IPS-18c (cell line): Measurements from ENCODE around the gene CDHR1.

Experiments
- H3K4me3 ChIP-seq: 2 replicates; pipeline ENCODE4 v1.7.0; 2013; ENCODE audit warnings: low read depth, mild to moderate bottlenecking, low read length, moderate library complexity; ENCODE audit not compliant: insufficient read depth
- H3K9me3 ChIP-seq: one replicate; pipeline ENCODE4 v1.6.1; 2013; ENCODE audit warnings: mild to moderate bottlenecking, low read length, moderate library complexity; ENCODE audit not compliant: control insufficient read depth, insufficient read depth

Gene CDHR1

DNA sequence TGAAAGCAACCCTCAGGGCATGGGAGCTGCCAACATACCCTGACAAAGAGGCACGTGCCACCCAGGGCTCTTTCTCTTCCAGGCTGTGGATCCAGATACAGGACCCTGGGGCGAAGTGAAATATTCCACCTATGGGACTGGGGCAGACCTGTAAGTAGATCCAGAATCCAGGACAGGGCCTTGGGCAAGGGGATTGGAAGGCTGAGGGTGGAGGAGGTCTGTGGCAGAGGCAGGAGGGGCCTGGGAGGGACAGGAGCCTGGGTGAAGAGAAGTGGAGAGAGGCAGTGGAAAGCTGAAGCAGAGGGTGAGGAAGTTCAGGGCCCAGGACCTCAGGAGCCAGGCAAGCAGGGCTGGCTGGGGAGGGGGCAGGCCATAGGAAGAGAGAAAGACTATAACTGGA, 17.2 kb downstream of the CDHR1 start:
- no peaks in the 10 kb centered on the region for H3K9me3 ChIP-seq
- H3K4me3 ChIP-seq = no peak overlapping the region

GRCh38 chr10:84212014-84212413, 17.7 kb downstream of the CDHR1 start:
- Histone ChIP-seq H3K4me3 (no peak overlapping the region), H3K9me3 (no peaks in the 10 kb centered on the region)

- Histone ChIP-seq H3K9me3 (no peaks in the 10 kb centered on the region), H3K4me3 (no peak overlapping the region)
These were observed 18.7 kb downstream of the CDHR1 start for GRCh38 chr10:84213076-84213475.

- no peak overlapping the region for H3K4me3 ChIP-seq
- H3K9me3 ChIP-seq = no peaks in the 10 kb centered on the region
These were observed 19.8 kb downstream of the CDHR1 start for GRCh38 chr10:84214046-84214572.

DNA sequence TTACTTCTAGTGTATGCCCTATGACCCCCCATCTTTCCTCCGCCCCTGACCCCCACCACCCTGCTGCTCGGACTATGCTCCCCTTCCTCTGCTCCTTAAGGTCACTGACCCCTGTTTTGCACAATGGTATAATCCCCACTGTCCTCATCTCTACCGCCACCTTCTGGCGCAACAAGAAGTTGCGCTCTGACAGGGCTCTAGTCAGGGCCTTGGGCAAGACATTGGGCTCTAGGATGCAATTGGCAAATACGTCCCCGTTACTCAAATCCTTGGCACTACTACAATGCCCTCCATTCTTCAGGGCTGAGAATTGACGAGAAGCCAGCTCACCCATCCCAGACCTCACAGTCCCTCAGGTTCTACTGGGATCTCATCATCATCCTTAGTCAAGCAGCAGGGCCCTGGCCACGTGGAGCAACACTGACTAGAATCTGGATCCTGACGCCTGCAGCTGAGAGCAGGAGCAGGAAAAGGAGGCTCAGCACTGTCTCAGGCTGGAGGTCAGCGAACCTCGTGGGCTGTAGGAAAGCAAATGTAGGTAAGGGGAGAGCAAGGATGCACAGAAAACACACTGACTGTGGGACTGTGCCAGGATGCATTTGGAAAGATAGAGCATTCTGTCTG, 20.4 kb downstream of the CDHR1 start:
- Histone ChIP-seq H3K4me3 (no peak overlapping the region), H3K9me3 (no peaks in the 10 kb centered on the region)

DNA sequence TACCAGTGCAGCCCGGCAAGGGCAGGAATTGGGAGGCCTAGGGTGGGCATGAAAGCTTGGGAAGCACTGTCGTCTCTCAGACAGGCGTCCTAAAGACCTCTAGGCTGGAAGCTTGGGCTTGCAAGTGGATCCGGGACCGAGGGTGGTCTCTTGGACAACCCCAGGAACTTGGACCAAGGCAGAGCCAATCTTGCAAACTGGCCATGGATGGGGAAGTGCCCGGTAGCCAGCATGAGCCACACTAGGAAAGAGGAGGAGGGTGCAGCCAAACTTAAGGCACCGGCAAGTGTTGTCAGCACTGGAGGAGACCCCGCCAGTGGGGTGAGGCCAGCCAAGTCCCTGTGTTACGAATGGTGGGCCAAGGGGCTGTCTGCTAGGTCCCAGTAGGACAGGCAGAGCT, 22.5 kb downstream of the CDHR1 start:
- Histone ChIP-seq H3K9me3 (no peaks in the 10 kb centered on the region), H3K4me3 (no peak overlapping the region)

GRCh38 chr10:84217746-84218145, 23.4 kb downstream of the CDHR1 start:
- Histone ChIP-seq H3K4me3 (no peak overlapping the region), H3K9me3 (no peaks in the 10 kb centered on the region)

DNA sequence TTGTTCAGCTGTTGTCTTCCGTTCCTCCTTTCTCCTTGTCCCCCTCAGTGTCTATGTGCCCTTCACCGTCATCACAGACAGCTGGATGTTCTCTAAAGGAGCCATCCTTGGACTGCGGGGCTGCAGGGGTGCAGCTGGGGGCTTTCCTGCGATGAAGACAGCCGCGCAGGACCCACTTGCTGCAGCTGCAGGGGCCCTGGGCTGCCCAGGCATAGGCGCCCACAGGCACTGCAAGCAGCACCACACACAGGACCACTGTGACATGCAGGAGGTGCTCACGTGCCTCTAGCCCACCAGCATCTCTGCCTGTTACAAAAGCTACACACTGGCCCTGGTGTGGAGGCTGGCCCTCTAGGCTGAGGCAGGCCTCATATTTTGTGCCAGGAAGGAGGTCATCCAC, 27.6 kb downstream of the CDHR1 start:
- no peaks in the 10 kb centered on the region for H3K9me3 ChIP-seq
- no peak overlapping the region for H3K4me3 ChIP-seq

DNA sequence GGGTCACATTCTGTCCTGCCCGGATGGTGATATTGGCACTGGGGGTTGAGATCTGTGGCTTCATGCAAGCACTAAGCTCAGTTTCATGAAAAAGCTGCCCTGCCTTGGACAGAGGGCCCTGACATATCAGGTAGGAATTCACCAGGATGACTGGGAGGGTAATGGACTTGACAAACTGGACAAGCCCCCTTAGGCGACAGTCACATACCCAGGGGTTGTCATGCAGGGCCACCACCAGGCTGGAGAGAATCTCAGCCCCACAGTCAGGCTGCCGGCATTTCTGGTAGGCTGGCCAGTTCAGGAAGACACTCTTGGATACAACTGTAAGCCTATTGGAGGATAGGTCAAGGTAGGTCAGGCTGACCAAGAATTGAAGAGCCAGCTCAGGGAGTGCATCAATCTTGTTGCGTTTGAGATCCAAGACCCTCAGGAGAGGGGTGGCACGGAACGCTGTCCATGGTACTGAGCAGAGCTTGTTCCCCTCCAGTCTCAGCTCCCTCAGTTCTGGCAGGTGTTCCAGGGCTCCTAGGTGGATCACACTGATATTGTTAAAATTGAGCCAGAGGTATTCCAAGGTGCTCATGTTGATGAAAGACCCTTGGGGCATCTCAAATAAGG, 30.2 kb downstream of the CDHR1 start:
- no peak overlapping the region for H3K4me3 ChIP-seq
- H3K9me3 ChIP-seq = no peaks in the 10 kb centered on the region

GRCh38 chr10:84225427-84226173, 31.3 kb downstream of the CDHR1 start, which contains the start of gene LRIT2:
TSS of gene LRIT2 (minus strand) at chr10:84225544. CDS start at chr10:84225520, 24 bp downstream.
- Histone ChIP-seq H3K9me3 (no peaks in the 10 kb centered on the region), H3K4me3 (no peak within 1 kb of the TSS)

DNA sequence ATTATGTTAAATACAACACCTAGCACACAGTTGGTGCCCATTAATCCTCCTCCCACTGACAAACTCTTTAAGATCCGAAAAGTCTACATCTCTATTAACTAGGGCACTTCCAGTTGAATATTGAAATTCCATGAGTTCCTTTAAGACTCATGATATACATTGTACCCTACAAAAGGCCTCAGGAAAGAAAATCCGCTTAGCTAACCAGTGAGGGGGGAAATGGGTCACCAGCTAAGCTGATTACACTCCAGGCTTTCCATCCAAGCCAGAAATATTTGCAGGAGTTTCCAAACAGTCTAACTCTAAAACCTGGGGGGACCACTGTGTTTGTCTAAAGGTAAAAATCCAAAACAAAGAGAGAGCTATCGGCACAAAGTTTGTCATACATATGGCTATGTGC, 32.3 kb downstream of the CDHR1 start:
- H3K9me3 ChIP-seq = no peaks in the 10 kb centered on the region
- H3K4me3 ChIP-seq = no peak overlapping the region

DNA sequence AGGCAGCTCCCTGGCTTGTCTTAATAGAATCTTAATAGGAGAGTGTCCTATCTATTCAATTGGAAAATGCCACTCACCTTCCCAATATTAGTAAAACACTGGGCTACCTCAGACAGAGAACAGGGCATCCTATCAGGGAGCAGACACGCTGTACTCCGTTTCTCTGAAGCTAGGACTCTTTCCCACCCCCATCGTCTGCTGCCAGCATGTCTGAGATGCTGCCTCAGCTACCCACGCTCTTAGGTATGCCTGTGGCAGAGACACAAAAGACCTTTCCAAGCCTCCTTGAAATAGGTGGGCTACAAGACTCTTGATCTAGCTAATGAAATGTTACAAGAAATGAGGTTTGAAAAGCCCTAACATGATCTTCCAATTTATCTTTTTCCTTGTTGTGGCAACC, 33.5 kb downstream of the CDHR1 start:
- Histone ChIP-seq H3K9me3 (no peaks in the 10 kb centered on the region), H3K4me3 (no peak overlapping the region)

DNA sequence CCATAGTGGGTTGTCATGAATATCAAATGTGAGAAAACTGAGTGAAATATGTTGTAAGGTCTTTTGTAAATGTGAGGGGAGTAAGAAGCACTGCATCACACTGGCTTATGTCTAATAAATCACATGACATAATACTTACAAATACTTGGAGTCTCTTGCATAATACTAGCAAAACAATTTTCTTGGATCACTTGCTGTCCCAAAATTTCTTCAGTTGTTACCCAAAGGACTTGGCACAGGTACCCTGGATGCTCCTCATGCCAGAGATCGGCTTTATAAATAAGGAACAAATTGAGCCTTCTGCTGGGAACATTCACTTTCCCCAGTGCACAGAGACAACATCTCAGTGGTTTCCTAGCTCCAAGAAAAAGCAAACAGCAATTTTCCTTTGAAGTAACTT, 36.0 kb downstream of the CDHR1 start:
- Histone ChIP-seq H3K9me3 (no peaks in the 10 kb centered on the region), H3K4me3 (no peak overlapping the region)

DNA sequence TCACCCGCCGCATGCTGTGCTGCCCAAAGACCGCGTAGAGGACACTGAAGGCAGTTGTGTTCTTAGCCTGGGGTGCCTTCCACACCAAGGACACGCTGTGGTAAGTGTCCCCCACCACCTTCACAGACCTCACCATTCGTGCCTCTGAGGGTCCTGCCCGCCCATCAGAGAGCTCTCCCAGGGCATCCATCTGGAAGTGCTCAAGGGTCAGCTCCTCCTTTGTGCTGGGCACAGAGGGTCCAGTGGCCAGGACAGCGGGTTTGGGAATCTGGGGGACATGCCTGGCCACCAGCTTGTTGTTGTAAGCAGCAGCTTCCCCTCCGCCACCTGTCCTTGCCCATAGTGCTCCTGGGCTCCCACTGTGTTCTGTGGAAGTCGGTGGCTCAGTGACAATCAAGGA, 38.0 kb downstream of the CDHR1 start:
- Histone ChIP-seq H3K4me3 (no peak overlapping the region), H3K9me3 (no peaks in the 10 kb centered on the region)

DNA sequence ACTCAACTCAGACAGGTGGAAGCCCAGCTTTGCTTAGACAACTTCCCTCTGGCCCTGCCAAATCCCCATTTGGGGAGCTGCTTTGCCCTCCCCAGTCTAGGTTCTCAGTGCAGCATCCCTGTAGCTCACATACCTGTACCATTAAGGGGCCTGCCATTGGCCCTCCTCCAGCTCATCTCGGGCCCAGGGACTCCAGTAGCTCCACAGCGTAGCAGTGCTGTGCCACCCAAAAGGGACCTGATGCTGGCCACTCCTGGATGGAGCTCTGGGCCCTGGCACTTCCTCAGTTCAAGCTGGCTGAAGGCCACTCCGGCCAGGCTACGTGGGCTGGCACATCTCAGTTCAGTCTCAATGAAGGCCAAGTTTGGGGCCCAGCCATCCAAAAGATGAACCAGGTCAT, 39.6 kb downstream of the CDHR1 start:
- Histone ChIP-seq H3K4me3 (no peak overlapping the region), H3K9me3 (peaks cover 2% of the 10 kb centered on the region)

- Histone ChIP-seq H3K9me3 (peaks cover 2% of the 10 kb centered on the region), H3K4me3 (no peak overlapping the region)
These were observed 40.1 kb downstream of the CDHR1 start for GRCh38 chr10:84234479-84234878.

DNA sequence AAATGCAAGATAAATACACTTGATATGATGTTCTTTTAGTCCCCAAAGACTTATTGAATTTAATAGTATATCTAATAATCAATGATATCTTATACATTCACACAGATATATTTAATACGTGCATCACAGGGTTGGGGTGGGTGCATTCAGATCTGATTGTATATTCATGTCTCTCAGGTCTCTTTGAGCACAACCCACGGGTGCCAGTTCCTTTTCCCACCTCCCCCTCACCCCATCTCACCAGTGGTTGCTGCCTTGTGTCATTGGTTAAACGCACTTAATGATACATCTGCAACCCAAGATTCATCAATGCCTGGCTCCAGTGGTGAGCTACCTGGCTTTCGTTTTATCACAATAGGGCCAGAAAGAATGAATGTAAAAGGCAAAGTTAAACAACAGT, 40.8 kb downstream of the CDHR1 start:
- H3K9me3 ChIP-seq = peaks cover 2% of the 10 kb centered on the region

DNA sequence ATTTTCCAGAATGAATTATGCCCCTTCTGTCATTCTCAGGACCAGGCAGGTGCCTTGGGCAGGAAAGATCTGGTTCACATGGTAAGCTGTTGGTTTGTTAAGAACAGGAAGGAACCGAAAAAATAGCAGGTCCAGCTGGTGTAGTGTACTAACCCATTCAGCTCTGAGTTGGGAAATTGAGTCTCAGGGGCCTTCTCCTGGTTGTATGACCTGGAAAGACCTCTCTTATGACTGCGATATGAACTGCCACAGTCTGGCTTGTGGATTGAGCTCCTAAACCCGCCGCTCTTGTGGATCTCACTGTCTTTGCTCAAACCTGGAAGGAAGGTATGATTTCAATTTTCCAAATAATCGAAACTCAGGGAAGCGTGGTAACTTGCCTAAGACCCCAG, 42.5 kb downstream of the CDHR1 start:
- Histone ChIP-seq H3K9me3 (peaks cover 2% of the 10 kb centered on the region), H3K4me3 (no peak overlapping the region)

More for the DNA sequence above, 40.8 kb downstream of the CDHR1 start:
- H3K4me3 ChIP-seq = no peak overlapping the region
